K562 (cell line): ENCODE results near the gene KMT2A. TPM values are rescaled to one million over a fixed set of nuclear protein-coding genes. Genes with fewer than 3 reads are reported as not detected.

ENCODE experiments used
- AFF4 ChIP-seq: sonication (generic); formaldehyde crosslinking; IDR thresholded peaks from 2 replicates; pipeline ENCODE4 v1.8.0; 2023; ENCODE audit warnings: mild to moderate bottlenecking, missing genetic modification reagents
- CCAR2 ChIP-seq: fragments of 200-400 bp; formaldehyde crosslinking; IDR thresholded peaks from 2 replicates; pipeline ENCODE4 v1.6.1; 2017; ENCODE audit warnings: mild to moderate bottlenecking, low read depth, low read length
- DNMT1 ChIP-seq: fragments of 450-650 bp; IDR thresholded peaks from 2 replicates; pipeline ENCODE4 v1.6.1; 2016; ENCODE audit warnings: antibody characterized with exemption, mild to moderate bottlenecking
- DPF2 ChIP-seq: fragments of 450-650 bp; IDR thresholded peaks from 2 replicates; pipeline ENCODE4 v1.6.1; 2016
- GABPA ChIP-seq: fragments of 200-800 bp; sonication (Bioruptor generic); conservative IDR thresholded peaks from 2 replicates; pipeline ENCODE4 v1.6.1; 2016; ENCODE audit warnings: low read depth, missing genetic modification characterization, missing compliant biosample characterization
- HDAC1 ChIP-seq, 2 experiments: fragments of 450-650 bp; IDR thresholded peaks; 2 replicates each; pipeline ENCODE4 v1.6.1; 2016 to 2017; ENCODE audit warnings: inconsistent platforms in 1 of 2, mild to moderate bottlenecking in 1 of 2, moderate library complexity in 1 of 2
- ID3 ChIP-seq, 2 experiments: fragments of 250-450 bp in 1 of 2; fragments of 450-650 bp in 1 of 2; sonication (Bioruptor Pico) in 1 of 2; IDR thresholded peaks; 2 replicates each; pipeline versions ENCODE4 v1.6.1 to v1.8.0; 2016 to 2021; ENCODE audit warnings: mild to moderate bottlenecking in 2 of 2, moderate library complexity in 2 of 2, missing compliant biosample characterization in 1 of 2, missing genetic modification characterization in 1 of 2
- MTA2 ChIP-seq: fragments of 450-650 bp; IDR thresholded peaks from 2 replicates; pipeline ENCODE4 v1.6.1; 2016; ENCODE audit warnings: low read depth
- NR2C2 ChIP-seq, 2 experiments: fragments of 200-800 bp in 1 of 2; sonication (Bioruptor generic) in 1 of 2; sonication (generic) in 1 of 2; formaldehyde crosslinking in 1 of 2; IDR thresholded peaks; 2 replicates each; pipeline versions ENCODE4 v1.6.1 to v1.8.0; 2016 to 2022; ENCODE audit warnings: mild to moderate bottlenecking in 1 of 2, missing compliant biosample characterization in 1 of 2, missing genetic modification characterization in 1 of 2, missing genetic modification reagents in 1 of 2
- PRPF4 ChIP-seq: fragments of 200-400 bp; formaldehyde crosslinking; IDR thresholded peaks from one replicate; pipeline ENCODE4 v1.6.1; 2017; ENCODE audit warnings: low read length, low read depth, mild to moderate bottlenecking; ENCODE audit not compliant: insufficient read depth, poor library complexity, severe bottlenecking
- PURB ChIP-seq: sonication (generic); formaldehyde crosslinking; IDR thresholded peaks from 2 replicates; pipeline ENCODE4 v1.9.0; 2021; ENCODE audit warnings: low read depth, mild to moderate bottlenecking, missing genetic modification reagents
- RBM17 ChIP-seq: fragments of 200-400 bp; formaldehyde crosslinking; IDR thresholded peaks from 2 replicates; pipeline ENCODE4 v1.6.1; 2017; ENCODE audit warnings: low read depth, mild to moderate bottlenecking, low read length, borderline replicate concordance
- SFPQ ChIP-seq: fragments of 200-400 bp; formaldehyde crosslinking; IDR thresholded peaks from 2 replicates; pipeline ENCODE4 v1.6.1; 2017; ENCODE audit warnings: mild to moderate bottlenecking, low read depth, low read length, moderate library complexity
- SLC30A9 ChIP-seq: fragments of 250-450 bp; sonication (Bioruptor Pico); IDR thresholded peaks from 2 replicates; pipeline ENCODE4 v1.8.0; 2022; ENCODE audit warnings: mild to moderate bottlenecking, moderate library complexity
- SRSF7 ChIP-seq: fragments of 200-400 bp; formaldehyde crosslinking; optimal IDR thresholded peaks from 2 replicates; pipeline ENCODE3; 2017; ENCODE audit warnings: mild to moderate bottlenecking, low read depth, low read length
- ZBTB43 ChIP-seq: sonication (generic); formaldehyde crosslinking; IDR thresholded peaks from 2 replicates; pipeline ENCODE4 v1.8.0; 2023; ENCODE audit warnings: mild to moderate bottlenecking, missing genetic modification reagents
- ZEB2 ChIP-seq: fragments of 450-650 bp; IDR thresholded peaks from 2 replicates; pipeline ENCODE4 v1.6.1; 2016
- ZNF507 ChIP-seq: conservative IDR thresholded peaks from 2 replicates; pipeline ENCODE4 v1.6.1; 2017; ENCODE audit warnings: missing genetic modification characterization, missing compliant biosample characterization
- ZNF57 ChIP-seq: fragments of 450-650 bp; formaldehyde crosslinking; IDR thresholded peaks from 2 replicates; pipeline ENCODE4 v1.4.0; 2020; ENCODE audit warnings: mild to moderate bottlenecking, moderate library complexity
- ZNF764 ChIP-seq: fragments of 250-450 bp; sonication (Bioruptor Pico); IDR thresholded peaks from 2 replicates; pipeline ENCODE4 v1.4.0; 2020; ENCODE audit warnings: low read depth, mild to moderate bottlenecking, moderate library complexity
- ZNF780A ChIP-seq: fragments of 250-450 bp; sonication (Bioruptor Pico); IDR thresholded peaks from 2 replicates; pipeline ENCODE4 v1.5.0; 2021; ENCODE audit warnings: mild to moderate bottlenecking
- polyA plus RNA-seq, 8 experiments: library from polyadenylated mRNA; depleted of rRNA in 4 of 8; stranded (reverse) in 5 of 8; unstranded in 3 of 8; fragments of >200 nt; fragmentation: Nextera tagmentation in 2 of 8; fragmentation: Illumina TruSeq in 1 of 8; extraction: Ambion mirVana in 2 of 8; extraction: Trizol in 1 of 8; gene quantifications; 2 replicates each; pipeline versions ENCODE4 v1.2.1 to v1.2.3, GENCODE V29; 2011 to 2014; ENCODE audit warnings: inconsistent platforms in 1 of 8, missing spikeins in 1 of 8
- total RNA-seq, 7 experiments: library from RNA; depleted of rRNA in 6 of 7; stranded (reverse); fragments of >200 nt in 6 of 7; fragmentation: Illumina TruSeq in 2 of 7; extraction: Trizol in 2 of 7; gene quantifications; 2 replicates each; pipeline versions ENCODE4 v1.2.1 to v1.2.3, GENCODE V29; 2011 to 2021; ENCODE audit warnings: low replicate concordance in 1 of 7

The KMT2A gene
- total and polyA plus RNA-seq, 9 of the 15 experiments (the other 6 are each of a cell fraction or from before 2014, with no cell fraction given), result 9.6 to 59.9 (median 32.6) TPM

- TF ChIP-seq SRSF7 (no peak), NR2C2 (CRISPR knock-in tag; IDR thresholded peaks at IDR 0.05) (no peak), NR2C2 (tag; IDR thresholded peaks at IDR 0.05) (no peak), ZNF764 (CRISPR knock-in tag) (no peak), ZNF57 (CRISPR knock-in tag) (no peak), DPF2 (peak; percentile 86), ZEB2 (peak; percentile 71), ZBTB43 (CRISPR knock-in tag) (no peak), PURB (no peak), PRPF4 (no peak), AFF4 (CRISPR knock-in tag) (no peak), SLC30A9 (CRISPR knock-in tag) (no peak), ID3 (CRISPR knock-in tag; IDR thresholded peaks at IDR 0.05) (no peak), ID3 (tag; IDR thresholded peaks at IDR 0.05) (peak; percentile 94), CCAR2 (no peak), RBM17 (no peak), DNMT1 (no peak), ZNF507 (tag) (no peak), MTA2 (peak; percentile 72), ZNF780A (CRISPR knock-in tag) (no peak), SFPQ (no peak), GABPA (tag) (no peak), HDAC1 (IDR thresholded peaks at IDR 0.05) (peak; percentile 100)
These were observed 136.8 kb downstream of the KMT2A start (continued) for GRCh38 chr11:118572981-118573550.
